GM19463 (cell line): ENCODE measurements around the gene ZBTB5.
A peak's percentile ranks its signal among the peaks of the same experiment; 100 is the strongest.
"Not testable (repeated sequence)": the region's sequence is repeated elsewhere in the genome, so short reads cannot be mapped to it uniquely, and the experiment has no call there.

Experiments used
- ATAC-seq: cut with Tn5 transposase; IDR thresholded peaks from one replicate; pipeline ENCODE4 v1.9.1; 2021; ENCODE audit warnings: mild to moderate bottlenecking, moderate library complexity; ENCODE audit not compliant: unreplicated experiment

ZBTB5 gene

GRCh38 chr9:37486616-37487548, 21.6 kb upstream of the ZBTB5 start:
- no peak for ATAC-seq

GRCh38 chr9:37486256-37486615, 21.0 kb upstream of the ZBTB5 start:
- no peak for ATAC-seq

GRCh38 chr9:37485389-37486255, 20.4 kb upstream of the ZBTB5 start, which contains the start of gene POLR1E:
Gene POLR1E, plus strand, starts transcription at chr9:37485948. Its CDS starts 100 bp downstream, at chr9:37486048.
- ATAC-seq, result peak; percentile 98

- ATAC-seq, result no peak
Observed at GRCh38 chr9:37480759-37481158, 15.5 kb upstream of the ZBTB5 start.

- not testable (repeated sequence) for ATAC-seq
Observed at GRCh38 chr9:37477987-37478619, 12.9 kb upstream of the ZBTB5 start.

- not testable (repeated sequence) for ATAC-seq
Observed at GRCh38 chr9:37477443-37477842, 12.2 kb upstream of the ZBTB5 start.

GRCh38 chr9:37476930-37477329, 11.7 kb upstream of the ZBTB5 start:
- no peak for ATAC-seq

- no peak for ATAC-seq
Observed at GRCh38 chr9:37474438-37474837, 9.2 kb upstream of the ZBTB5 start.

GRCh38 chr9:37473982-37474381, 8.7 kb upstream of the ZBTB5 start:
- ATAC-seq, result not testable (repeated sequence)

- ATAC-seq, result no peak
Observed at GRCh38 chr9:37471942-37472684, 6.9 kb upstream of the ZBTB5 start.

- no peak for ATAC-seq
Observed at GRCh38 chr9:37468620-37469019, 3.4 kb upstream of the ZBTB5 start.

GRCh38 chr9:37467530-37467929, 2.3 kb upstream of the ZBTB5 start:
- ATAC-seq, result not testable (repeated sequence)

GRCh38 chr9:37466037-37466709, 923 bp upstream of the ZBTB5 start:
- no peak for ATAC-seq

GRCh38 chr9:37464426-37465248, 613 bp downstream of the ZBTB5 start:
- peak; percentile 23 for ATAC-seq

GRCh38 chr9:37464006-37464405, 1.2 kb downstream of the ZBTB5 start:
- no peak for ATAC-seq

- no peak for ATAC-seq
Observed at GRCh38 chr9:37456817-37457216, 8.4 kb downstream of the ZBTB5 start.

- no peak for ATAC-seq
Observed at GRCh38 chr9:37455884-37456647, 9.2 kb downstream of the ZBTB5 start.

- no peak for ATAC-seq
Observed at GRCh38 chr9:37454238-37454637, 11.0 kb downstream of the ZBTB5 start.
